NCI-H774 (cell line): Measurements from ENCODE around the gene PCSK1N.

Experiments
- DNase-seq: peaks from one replicate; lab custom pipeline; 2025; lab: John Stamatoyannopoulos, UW

The PCSK1N gene

GRCh38 chrX:48789366-48790220, 45.8 kb downstream of the PCSK1N start:
- no peak for DNase-seq

DNA sequence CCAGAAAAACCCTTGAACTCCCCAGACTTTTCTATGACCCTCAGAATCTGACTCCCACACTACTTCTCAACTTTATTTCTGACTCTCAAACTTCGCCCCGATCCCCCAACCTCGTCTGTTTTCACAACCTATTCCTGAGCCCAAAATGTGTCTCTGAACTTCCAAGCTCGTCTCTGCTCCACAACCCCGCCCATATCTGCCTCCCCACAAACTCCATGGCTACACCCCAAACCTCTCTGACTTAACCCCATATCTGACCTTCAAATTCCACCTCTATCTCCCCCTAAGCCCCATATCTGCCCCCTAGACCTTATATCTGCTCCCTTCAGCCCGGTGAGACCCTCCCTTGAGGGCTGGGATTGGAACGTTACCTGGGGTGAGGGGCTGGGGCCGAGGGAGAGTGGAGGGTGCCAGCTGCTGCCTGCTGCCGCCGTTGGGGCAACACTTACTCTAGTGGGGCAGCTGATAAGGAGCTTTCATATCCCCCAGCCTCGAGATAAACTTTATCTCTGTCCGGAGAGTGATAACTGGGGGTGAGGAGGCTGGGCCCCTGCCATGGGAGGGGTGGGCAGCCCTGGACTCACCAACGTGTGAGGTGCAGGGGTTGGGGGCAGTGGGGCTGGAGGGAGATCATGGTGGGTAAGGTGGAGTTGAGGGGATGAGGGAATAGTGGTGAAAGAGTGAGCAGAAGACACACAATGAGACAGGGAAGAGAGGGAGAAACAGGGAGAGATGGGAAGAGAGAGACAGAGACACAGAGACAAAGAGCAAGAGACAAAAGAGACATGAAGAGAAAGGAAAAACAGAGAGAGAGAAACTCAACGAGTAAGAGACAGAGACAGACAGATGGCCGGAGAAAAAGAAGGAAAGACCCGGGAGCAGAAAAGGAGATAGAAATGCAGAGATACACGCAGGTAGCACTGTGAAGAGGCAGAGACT, 47.6 kb downstream of the PCSK1N start:
- DNase-seq: no peak

DNA sequence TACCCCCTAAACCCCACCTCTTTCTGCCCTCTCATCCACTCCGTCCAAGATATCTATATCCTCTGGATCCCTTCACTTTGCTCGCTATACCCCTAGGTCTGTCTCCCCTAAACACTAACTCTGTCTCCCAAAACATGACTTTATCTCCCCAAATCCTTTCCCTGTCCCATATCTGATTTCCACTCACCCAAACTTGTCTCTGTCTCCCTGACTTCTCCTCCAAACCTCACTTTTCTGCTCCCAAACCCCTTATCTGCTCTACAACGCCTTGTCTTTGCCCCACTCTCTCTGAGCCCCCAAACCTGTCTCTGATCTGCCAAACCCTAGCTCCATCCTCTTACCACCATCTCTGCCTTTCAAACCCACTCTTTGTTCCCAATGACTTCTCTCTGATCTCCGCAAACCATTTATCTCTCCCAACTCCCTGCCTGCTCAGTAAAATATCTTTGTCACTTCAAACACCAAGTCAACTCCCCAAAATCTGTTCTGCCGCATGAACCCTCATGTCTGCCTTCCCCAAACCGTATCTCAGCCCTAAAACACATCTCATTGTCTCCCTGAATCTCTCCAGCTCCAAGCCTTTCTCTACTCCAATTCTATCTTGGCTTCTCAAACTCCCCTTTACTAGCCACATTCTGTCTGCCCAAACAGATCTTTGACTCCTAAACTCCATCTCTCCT, 48.4 kb downstream of the PCSK1N start:
- DNase-seq: no peak

- DNase-seq: no peak
Measured at GRCh38 chrX:48786341-48786800, 49.0 kb downstream of the PCSK1N start, which contains the start of gene GATA1. Gene GATA1 (plus strand): TSS chrX:48786590. CDS start chrX:48791110, 4,520 bp downstream.

- no peak for DNase-seq
Measured at GRCh38 chrX:48785540-48786214, 49.7 kb downstream of the PCSK1N start.

GRCh38 chrX:48785186-48785539, 50.2 kb downstream of the PCSK1N start:
- no peak for DNase-seq

DNA sequence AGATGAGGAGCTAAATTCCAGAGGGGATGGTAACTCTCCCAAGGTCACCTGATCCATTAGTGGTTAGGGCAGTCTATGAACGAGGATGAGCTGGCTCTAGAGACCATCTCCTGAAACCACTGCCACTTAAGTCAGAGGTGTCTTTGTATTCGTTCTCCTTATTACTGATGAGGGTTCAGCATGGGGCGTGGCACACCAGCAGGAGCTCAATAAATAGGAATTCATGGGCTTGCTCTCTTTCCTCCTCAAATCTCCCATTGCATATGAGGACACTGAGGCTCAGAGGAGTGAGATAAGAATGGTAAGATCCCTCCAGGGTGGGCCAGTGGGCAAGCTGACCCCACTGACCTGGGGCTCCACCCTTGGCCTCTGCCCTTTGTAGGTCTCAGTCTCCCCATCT, 50.7 kb downstream of the PCSK1N start:
- no peak for DNase-seq

DNA sequence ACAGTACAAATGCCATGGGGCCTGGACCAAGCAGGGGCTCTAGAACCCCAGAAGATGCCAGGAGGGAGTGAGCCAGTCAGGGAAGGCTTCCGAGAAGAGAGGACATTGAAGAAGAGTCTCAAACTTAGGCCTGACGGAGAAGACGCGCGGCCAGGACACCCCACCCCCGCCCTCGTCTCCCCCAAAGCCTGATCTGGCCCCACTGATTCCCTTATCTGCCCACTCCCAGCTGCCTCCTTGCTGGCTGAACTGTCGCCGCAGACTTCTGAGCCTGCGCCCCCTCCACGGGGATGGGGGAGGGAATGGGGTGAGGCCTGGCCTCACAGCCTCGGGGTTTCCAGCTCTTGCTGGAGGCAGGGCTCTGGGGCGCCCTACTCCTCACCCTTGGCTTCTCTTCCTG, 52.6 kb downstream of the PCSK1N start:
- no peak for DNase-seq

- no peak for DNase-seq
Measured at GRCh38 chrX:48782216-48782615, 53.2 kb downstream of the PCSK1N start.

- no peak for DNase-seq
Measured at GRCh38 chrX:48781705-48782104, 53.7 kb downstream of the PCSK1N start.
